Measurements from ENCODE around the gene FAM193B.

Gene FAM193B

DNA sequence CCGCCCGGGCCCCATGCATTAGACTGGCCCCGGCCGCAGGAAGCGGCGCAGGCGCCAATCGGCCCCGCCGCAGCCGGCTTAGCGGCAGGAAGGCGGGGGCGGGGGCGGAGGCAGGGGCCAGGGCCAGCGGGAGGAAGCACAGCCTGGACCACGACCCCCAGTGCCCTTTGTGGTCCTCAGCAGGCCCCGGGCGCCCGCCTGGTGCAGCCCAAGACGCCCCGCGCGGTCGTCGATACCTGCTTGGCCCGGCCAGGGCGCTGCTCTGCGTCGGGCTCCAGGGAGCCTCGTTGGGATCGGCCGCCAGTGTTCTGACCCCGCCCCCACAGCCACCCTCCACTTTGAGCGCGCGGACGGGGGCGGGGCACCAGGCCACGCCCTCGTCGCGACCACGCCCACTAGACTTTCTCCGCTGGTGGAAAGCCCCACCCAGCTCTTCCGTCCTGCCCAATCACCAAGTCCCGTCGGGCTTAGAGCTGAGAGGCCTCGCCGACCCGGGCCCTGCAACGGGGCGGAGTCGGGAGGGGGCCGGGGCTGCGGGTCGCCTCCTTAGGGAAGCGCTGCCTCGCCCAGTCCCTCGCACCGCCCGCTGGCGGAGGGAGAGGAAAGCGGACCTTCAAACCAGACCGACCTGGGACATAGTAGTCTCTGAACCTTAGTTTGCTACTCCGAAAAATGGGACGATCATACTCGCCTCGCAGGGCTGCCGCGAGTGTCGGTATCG is 56.9 kb downstream of the FAM193B start, which contains the start of gene PDLIM7:
Gene PDLIM7 (minus strand): TSS at position 313 of the 721 bp plus-strand sequence. CDS start 1,092 bp downstream, outside the sequence.
- TF ChIP-seq GATA3 (IDR thresholded peaks at IDR 0.05; ENCODE audit: low read depth, low read length) (no peak), GATA2 (IDR thresholded peaks at IDR 0.05; ENCODE audit: low read depth, low read length) (no peak)

DNA sequence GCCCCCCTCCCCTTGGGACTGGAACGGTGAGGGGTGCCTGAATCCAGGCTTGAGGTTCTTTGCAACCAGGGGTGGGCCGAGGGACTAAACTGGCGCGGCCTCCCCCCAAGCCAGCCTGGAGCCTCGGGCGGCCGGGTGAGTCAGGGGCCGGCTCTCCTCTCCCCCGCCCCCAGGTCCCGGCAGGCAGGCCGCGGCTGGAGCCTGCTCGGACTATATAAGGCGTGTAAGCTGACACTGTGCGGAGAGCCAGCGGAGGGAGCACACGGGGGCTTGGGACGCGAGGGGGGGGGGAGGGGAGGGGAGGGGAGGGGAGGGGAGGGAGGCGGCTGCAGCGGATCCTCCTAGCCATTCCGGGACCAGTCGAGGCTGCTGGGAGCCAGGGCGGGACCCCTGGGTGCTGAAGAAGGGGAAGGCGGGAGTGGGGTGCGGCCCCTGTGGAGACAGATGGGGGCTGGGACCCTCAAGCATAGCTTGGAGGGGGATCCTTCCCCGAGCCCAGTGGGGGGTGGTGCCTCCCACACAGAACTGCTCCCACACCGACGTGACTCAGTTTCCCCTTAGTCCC is 57.6 kb downstream of the FAM193B start:
- TF ChIP-seq GATA3 (IDR thresholded peaks at IDR 0.05; ENCODE audit: low read depth, low read length) (no peak), GATA2 (IDR thresholded peaks at IDR 0.05; ENCODE audit: low read depth, low read length) (no peak)

DNA sequence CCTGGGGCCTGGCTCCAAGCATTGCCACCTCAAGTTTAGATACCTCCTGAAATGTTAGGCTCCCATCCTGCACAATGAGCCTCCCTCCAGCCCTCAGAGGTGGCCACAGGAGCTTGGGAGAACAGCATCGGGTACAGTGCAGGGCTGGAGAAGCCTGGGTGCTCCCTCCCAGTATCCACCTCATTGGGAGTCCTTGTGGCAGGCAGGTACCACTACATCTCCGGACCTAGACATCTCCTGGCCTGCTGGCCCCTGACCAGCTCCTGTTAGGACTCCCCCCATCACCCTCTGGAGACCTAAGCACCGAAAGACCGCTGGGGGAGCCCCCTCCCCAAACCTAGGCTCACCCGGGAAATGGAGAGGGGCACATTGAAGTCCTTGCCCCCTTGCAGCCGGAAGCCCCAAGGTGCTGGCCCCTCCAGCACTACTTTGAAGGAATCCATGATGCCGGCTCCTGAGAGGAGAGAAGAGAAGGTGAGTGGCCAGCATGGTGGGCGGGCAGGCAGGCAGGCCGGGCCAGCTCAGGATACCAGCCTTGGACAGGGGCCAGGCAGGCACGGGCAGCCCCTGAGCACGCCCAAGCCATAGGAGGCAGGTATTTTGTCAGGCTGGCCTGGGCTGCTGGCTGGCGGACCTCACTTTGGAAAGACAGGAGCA is 58.2 kb downstream of the FAM193B start:
- no peak for TF ChIP-seq GATA3 (IDR thresholded peaks at IDR 0.05; ENCODE audit: low read depth, low read length)

DNA sequence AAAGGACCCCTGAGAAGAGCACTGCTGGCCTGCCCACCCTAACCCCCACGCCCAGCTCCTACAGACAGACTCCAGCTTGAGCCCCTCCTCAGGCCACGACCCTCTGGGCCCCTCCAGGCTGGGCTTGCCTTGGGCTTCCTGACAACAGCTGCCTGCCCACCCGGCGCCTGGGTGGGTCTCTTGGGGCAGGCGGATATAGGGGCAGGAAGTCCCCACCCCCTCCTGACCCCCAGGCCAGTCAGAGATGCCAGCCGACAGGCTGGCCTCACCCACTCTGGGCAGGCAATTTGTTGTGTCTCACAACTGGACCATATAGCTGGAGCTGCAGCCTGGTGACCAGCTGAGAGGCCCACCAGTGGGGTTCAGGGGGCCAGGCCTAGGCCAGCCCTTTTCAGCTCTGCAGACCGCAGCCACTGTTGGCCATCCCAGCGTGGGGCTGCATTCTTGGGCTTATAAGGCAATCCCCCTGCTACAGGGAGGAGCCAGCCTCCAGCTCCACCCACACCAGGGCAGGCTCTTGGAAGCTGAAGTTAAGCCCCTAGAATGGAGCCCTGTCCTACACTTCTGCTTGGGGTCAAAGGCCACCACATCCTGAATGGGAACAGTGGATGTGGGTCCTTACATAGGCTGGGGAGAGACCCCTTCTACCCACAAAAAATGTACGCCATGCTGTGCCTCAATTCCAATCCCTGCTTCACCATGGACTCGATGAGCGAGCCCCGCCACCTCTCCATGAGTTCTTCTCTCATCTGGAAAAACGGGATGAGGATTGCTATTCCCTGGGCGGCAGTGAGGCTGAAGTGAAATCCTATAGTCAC is 58.9 kb downstream of the FAM193B start:
- TF ChIP-seq GATA3 (IDR thresholded peaks at IDR 0.05; ENCODE audit: low read depth, low read length): no peak
- no peak for TF ChIP-seq GATA2 (IDR thresholded peaks at IDR 0.05; ENCODE audit: low read depth, low read length)

DNA sequence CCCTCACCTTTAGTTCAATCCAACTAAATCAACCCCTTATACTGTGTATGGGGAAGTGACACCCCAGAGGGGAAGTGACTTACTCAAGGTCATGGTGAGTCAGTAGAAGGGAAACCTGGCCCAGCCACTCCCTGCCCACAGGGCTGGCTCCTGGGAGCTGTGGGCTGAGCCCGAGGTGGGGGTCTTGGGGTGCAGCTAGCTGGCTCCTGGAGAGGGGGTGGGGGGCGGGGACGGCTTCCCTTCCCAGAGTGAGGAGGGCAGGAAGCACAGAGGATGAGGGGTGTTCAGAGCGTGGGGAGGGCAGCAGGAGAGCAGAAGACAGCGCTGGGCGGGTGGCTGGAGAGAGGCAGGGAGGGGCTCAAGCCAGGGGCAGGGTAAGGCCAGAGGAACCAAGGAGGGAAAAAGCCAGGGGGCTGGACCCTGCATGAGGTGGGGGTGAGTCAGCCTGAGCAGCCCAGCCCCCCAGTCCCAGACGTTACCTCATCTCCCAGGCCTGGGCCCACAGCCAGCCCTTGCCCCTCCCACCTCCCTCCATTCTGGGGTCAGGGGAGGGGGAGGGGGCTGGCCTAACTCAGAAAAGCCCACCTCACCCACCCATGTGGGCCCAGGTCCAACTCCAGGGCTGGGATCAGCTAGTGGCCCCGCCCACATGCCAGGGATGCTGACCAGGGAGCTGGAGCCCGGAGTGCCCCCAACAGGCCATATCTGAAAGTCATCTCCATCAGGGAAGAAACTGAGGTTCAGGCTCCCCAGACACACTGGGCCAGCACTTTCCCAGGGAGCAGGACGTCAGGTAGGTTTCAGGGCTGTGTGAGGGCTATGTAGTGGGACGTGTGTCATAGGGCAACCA is 59.8 kb downstream of the FAM193B start:
- TF ChIP-seq GATA2 (IDR thresholded peaks at IDR 0.05; ENCODE audit: low read depth, low read length) (no peak), GATA3 (IDR thresholded peaks at IDR 0.05; ENCODE audit: low read depth, low read length) (no peak)

DNA sequence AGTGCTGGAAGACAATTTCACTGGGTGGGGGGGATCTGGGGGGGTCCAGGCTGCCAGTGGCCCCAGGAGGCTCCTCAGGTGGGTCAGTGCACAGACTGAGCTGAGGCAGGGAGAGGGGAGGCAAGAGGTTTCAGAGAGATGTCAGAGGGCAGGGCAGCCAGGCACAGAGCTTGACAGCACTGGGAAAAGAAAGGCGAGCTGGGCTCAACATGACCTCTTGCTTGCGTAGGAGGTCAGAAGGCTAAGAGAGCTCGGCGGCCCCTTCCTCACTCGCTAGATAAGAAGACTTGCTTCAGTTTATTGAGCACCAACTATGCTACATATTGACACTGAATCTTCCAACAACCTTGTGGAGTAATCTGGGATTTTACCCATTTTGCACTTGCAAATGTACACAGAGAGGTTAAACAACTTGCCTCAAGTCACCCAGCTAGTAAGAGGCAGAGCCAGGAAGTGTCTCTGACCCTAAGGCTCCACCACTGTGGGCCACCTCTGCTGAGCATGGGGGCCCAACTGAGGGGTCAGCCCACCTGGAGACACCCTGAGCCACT is 60.5 kb downstream of the FAM193B start:
- TF ChIP-seq GATA3 (IDR thresholded peaks at IDR 0.05; ENCODE audit: low read depth, low read length): no peak
- TF ChIP-seq GATA2 (IDR thresholded peaks at IDR 0.05; ENCODE audit: low read depth, low read length): no peak

DNA sequence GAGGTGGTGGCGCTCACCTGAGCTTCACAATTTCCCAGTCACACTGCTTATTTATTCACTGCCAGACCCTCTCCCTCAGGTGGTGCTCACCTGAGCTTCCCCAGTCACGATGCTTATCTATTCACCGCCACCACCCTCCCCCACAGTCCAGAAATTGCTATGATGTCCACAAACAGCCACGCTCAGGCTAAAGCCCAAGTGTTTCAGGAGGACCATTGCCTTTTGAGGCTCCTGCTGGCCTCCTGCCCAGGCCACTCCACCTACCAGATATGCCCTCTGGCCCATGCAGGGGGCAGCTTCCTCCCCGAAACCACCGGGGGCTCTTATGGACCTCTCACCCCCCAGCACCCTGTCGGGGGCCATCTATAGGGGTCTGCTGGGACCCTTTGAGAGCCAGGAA is 61.5 kb downstream of the FAM193B start:
- TF ChIP-seq GATA2 (IDR thresholded peaks at IDR 0.05; ENCODE audit: low read depth, low read length) (no peak), GATA3 (IDR thresholded peaks at IDR 0.05; ENCODE audit: low read depth, low read length) (no peak)

DNA sequence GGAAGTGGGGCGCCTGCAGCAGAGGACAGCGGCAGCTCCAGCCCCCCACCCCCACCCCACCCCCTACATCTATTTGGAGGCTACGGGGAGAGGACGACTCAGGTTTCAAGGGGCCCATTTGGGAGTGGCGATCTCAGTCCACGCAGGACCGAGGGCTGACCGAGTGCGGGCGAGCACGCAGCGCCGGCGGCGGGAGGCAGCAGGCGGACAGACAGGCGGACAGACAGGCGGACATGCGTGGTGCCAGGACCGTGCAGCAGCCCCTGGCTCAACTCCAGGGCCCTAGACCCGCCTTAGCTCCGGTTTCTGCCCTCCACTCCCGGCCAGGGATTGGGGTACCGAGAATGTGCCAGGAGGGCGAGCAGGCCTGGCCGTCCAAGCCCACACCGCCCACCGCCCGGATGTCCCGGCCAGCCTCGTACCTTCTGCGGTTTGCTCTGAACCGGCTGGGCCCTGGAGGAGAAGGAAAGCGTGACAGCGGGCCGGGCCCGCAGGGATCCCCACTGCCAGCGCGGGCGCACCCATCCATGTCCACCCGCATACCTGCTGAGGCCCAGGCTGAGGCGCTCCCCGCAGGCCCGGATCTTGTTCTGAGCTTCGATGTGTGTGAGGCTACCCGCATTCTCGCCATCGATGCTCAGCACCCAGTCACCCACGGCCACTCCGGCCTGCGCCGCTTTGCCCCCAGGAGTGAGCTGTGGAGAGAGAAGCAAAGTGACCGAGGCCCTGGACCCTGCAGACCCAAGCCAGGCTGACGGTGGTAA is 62.2 kb downstream of the FAM193B start:
- TF ChIP-seq GATA2 (IDR thresholded peaks at IDR 0.05; ENCODE audit: low read depth, low read length) (no peak), GATA3 (IDR thresholded peaks at IDR 0.05; ENCODE audit: low read depth, low read length) (no peak)

DNA sequence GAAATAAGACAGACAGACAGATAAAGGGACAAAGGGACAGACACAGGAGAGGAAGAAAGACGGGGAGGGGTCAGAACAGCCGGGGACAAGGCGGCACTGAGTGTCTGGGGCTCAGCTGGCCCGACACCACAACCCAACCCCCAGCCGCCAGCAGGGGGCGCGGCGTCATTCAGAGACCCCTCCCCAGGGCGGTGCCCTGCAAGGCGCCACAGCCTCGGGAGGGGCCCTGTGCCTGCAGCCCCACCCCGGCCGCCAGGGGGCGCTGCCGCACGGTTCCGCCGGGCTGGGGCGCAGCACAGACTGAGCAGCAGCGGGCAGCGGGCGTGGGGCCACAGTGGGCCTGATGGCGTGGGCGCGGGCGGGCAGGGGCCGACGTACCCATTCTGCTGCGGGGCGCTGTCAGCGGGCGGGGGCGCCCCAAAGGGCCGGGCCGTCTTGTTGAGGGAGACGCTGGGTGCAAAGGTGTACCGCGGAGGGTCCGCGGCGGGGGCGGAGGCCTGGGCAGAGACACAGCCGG is 62.9 kb downstream of the FAM193B start:
- TF ChIP-seq GATA3 (IDR thresholded peaks at IDR 0.05; ENCODE audit: low read depth, low read length): no peak

DNA sequence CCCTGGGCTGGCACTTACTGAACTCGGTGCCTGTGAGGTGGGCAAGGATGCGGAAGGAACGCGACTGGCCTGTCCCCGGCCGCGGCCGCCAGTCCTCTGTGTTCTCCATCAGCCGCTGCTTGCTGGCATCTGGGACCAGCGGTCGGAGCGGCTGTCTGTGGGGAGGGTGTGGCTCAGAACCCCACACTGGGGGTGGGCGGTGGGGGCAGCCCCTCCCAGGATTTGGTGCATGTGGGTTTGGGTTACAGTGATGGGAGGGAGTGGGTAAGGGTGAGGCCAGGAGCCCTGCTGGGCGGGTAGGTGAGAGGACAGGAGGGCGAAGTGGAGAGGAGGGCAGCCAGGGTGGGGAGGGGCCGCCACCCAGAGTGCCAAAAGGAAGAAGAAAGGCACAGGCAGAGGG is 63.4 kb downstream of the FAM193B start:
- TF ChIP-seq GATA2 (IDR thresholded peaks at IDR 0.05; ENCODE audit: low read depth, low read length) (no peak), GATA3 (IDR thresholded peaks at IDR 0.05; ENCODE audit: low read depth, low read length) (no peak)

DNA sequence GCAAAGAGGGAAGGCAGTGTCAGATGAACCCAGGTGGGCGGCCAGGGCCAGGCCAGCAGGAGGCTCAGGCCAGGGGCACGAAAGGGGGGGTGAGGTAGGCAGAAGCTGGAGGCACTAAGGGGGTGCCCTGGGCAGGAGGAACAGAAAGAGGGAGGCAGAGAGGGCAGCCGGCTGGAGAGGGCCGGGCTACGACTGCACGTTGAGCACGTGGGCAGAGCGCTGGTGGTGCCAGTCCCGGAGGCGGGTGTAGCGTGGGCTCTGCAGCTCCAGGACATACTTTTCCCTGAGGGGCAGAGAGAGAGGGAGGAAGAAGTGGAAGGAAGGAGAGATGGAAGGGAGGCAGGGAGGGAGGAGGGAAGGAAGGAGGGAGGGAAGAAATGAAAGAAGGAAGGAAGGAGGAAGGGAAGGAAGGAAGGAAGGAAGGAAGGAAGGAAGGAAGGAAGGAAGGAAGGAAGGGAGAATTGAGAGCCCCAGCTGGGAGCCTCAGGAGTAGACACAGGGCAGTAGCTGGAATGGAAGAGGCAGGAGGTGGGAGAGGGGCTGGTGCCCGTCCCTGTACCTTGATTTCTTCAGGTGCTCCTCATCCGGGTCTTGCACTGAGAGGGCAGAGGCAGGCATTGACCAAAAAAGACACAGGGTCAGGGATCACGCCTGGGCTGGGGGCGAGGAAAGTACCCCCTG is 63.9 kb downstream of the FAM193B start:
- TF ChIP-seq GATA2 (IDR thresholded peaks at IDR 0.05; ENCODE audit: low read depth, low read length) (no peak), GATA3 (IDR thresholded peaks at IDR 0.05; ENCODE audit: low read depth, low read length) (no peak)
